Neutrophil (primary cell): ENCODE results near the gene GYG2.

ENCODE experiments used
- H3K27ac ChIP-seq: fragments of 200-600 bp; sonication (generic); 2 replicates; pipeline ENCODE4 v1.5.1; 2016; ENCODE audit warnings: mild to moderate bottlenecking, moderate library complexity
- H3K27me3 ChIP-seq: fragments of 200-600 bp; sonication (generic); 2 replicates; pipeline ENCODE4 v1.6.0; 2016; ENCODE audit warnings: mild to moderate bottlenecking
- H3K36me3 ChIP-seq: fragments of 200-600 bp; sonication (generic); 2 replicates; pipeline ENCODE4 v1.5.1; 2017
- H3K4me1 ChIP-seq, 2 experiments: fragments of 200-600 bp in 1 of 2; sonication (generic) in 1 of 2; 1 replicate in 1 of 2; 2 replicates in 1 of 2; pipeline versions ENCODE4 v1.5.1 to v1.6.1; 2013 to 2016; ENCODE audit warnings: low read depth in 1 of 2, low read length in 1 of 2, mild to moderate bottlenecking in 1 of 2, moderate library complexity in 1 of 2; ENCODE audit not compliant: control insufficient read depth in 1 of 2, insufficient read depth in 1 of 2
- H3K4me3 ChIP-seq, 2 experiments: fragments of 200-600 bp in 1 of 2; sonication (generic) in 1 of 2; 1 replicate in 1 of 2; 2 replicates in 1 of 2; pipeline ENCODE4 v1.5.1; 2013 to 2016; ENCODE audit warnings: low read depth in 1 of 2, low read length in 1 of 2, mild to moderate bottlenecking in 1 of 2, moderate library complexity in 1 of 2
- H3K9me3 ChIP-seq: fragments of 200-600 bp; sonication (generic); 2 replicates; pipeline ENCODE4 v1.5.1; 2016
- TF ChIP-seq, protein P1 (sequence below): fragments of 200-600 bp; sonication (generic); IDR thresholded peaks from 2 replicates; pipeline ENCODE4 v1.5.1; 2016; ENCODE audit warnings: antibody characterized with exemption

Gene GYG2

GRCh38 chrX:2872671-2873277, 44.0 kb downstream of the GYG2 start:
- Histone ChIP-seq H3K4me1 (no peaks in the 10 kb centered on the region), H3K27me3 (no peaks in the 10 kb centered on the region), H3K27ac (no peak overlapping the region), H3K9me3 (no peaks in the 10 kb centered on the region), H3K36me3 (no peaks in the 10 kb centered on the region), H3K4me3 (no peak overlapping the region)
- TF ChIP-seq, protein P1, sequence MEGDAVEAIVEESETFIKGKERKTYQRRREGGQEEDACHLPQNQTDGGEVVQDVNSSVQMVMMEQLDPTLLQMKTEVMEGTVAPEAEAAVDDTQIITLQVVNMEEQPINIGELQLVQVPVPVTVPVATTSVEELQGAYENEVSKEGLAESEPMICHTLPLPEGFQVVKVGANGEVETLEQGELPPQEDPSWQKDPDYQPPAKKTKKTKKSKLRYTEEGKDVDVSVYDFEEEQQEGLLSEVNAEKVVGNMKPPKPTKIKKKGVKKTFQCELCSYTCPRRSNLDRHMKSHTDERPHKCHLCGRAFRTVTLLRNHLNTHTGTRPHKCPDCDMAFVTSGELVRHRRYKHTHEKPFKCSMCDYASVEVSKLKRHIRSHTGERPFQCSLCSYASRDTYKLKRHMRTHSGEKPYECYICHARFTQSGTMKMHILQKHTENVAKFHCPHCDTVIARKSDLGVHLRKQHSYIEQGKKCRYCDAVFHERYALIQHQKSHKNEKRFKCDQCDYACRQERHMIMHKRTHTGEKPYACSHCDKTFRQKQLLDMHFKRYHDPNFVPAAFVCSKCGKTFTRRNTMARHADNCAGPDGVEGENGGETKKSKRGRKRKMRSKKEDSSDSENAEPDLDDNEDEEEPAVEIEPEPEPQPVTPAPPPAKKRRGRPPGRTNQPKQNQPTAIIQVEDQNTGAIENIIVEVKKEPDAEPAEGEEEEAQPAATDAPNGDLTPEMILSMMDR = no peak

- TF ChIP-seq, protein P1 = no peak
- H3K36me3 ChIP-seq = no peaks in the 10 kb centered on the region
- no peak overlapping the region for H3K4me3 ChIP-seq
- no peaks in the 10 kb centered on the region for H3K9me3 ChIP-seq
- H3K27me3 ChIP-seq = no peaks in the 10 kb centered on the region
- no peak overlapping the region for H3K27ac ChIP-seq
- no peaks in the 10 kb centered on the region for H3K4me1 ChIP-seq
Measured at GRCh38 chrX:2874222-2875135, 45.7 kb downstream of the GYG2 start.

GRCh38 chrX:2875136-2875481, 46.4 kb downstream of the GYG2 start:
- Histone ChIP-seq H3K9me3 (no peaks in the 10 kb centered on the region), H3K27me3 (no peaks in the 10 kb centered on the region), H3K27ac (no peak overlapping the region), H3K4me3 (no peak overlapping the region), H3K36me3 (no peaks in the 10 kb centered on the region), H3K4me1 (no peaks in the 10 kb centered on the region)
- TF ChIP-seq, protein P1 = no peak

DNA sequence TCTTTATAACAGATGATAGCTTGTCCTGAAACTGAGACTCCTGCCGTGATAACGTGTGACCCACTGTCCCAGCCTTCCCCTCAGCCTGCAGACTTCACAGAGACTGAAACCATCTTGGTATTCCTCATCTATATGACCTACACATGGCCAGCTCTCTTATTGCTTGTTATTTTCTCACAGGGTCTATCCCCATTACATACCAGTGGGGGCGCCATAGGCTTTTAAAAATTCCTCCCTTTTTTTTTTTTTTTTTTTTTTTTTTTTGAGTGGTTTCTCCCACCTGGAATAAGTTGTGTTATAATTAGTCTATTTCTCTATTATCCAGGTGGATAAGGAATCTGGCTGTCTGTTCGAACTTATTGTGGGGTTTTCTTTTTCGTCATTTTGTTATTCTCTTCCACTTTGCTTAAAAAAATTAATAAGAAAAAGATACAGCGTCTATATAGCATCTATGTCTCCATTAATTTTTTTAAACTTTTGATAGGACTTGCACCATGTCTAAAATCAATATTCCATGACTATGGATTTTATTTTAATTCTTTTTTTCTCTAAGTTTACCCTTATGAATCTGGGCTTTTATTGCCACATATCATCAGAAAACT, 47.2 kb downstream of the GYG2 start:
- TF ChIP-seq, protein P1 = no peak
- no peaks in the 10 kb centered on the region for H3K27me3 ChIP-seq
- H3K4me1 ChIP-seq = no peaks in the 10 kb centered on the region
- H3K36me3 ChIP-seq = no peaks in the 10 kb centered on the region
- H3K27ac ChIP-seq = no peak overlapping the region
- no peak overlapping the region for H3K4me3 ChIP-seq
- H3K9me3 ChIP-seq = no peaks in the 10 kb centered on the region

DNA sequence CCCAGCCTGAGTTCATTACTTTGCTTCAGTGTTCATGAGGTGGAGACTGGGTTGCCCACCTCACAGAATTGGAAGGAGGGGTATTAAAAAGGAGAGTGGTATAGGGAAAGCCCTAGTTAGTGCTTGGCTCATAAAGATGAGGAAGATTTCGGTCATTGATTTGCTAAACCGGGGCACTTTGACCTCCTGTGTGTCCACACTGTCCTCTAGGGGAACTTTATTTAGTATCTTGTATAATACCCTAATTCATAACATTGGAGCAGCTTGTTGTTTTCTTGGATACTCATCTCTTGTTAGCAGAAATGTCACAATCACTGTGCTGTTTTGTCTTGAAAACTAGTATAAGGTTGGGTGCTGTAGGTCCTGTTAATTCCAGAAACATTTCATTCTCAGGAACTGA, 49.8 kb downstream of the GYG2 start:
- H3K4me3 ChIP-seq = no peak overlapping the region
- no peak overlapping the region for H3K27ac ChIP-seq
- no peaks in the 10 kb centered on the region for H3K4me1 ChIP-seq
- no peaks in the 10 kb centered on the region for H3K27me3 ChIP-seq
- H3K9me3 ChIP-seq = no peaks in the 10 kb centered on the region
- TF ChIP-seq, protein P1 = no peak
- no peaks in the 10 kb centered on the region for H3K36me3 ChIP-seq
